ENCODE data around the gene DBH. TPM values are rescaled to one million over a fixed set of nuclear protein-coding genes. Genes with fewer than 3 reads are reported as not detected.

The DBH gene
- total RNA-seq, 4 donors from 2014 or later = not detected

DNA sequence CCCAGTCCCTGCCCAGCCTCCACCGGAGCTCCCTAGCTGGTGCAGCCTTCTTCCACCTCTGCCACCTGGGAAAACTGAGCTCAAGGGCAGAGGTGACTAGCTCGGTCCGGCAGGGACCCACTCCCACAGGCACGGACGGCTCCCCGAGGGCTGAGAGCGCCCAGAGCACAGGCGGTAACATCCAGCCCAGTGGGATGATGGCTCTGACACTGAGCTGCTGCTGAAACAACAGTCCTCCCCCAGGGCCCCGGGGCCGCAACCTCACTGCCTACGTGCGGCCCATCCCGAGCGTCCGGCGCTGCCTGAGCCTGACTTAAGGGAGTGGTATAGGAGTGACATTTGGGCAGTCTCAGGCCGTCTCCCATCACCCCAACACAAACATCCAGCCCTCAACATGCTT is 30.7 kb upstream of the DBH start:
- Histone ChIP-seq H3K4me1 (no peaks in the 10 kb centered on the region), H3K27ac (no peak overlapping the region), H3K4me3 (no peak overlapping the region), H3K27me3 (peaks cover 0 to 4% of the 10 kb centered on the region in 2 donors), H3K9me3 (no peaks in the 10 kb centered on the region), H3K36me3 (no peaks in the 10 kb centered on the region)
- DNase-seq = no peak
- no peak for TF ChIP-seq POLR2A (IDR thresholded peaks at IDR 0.05)
- TF ChIP-seq, protein P1, sequence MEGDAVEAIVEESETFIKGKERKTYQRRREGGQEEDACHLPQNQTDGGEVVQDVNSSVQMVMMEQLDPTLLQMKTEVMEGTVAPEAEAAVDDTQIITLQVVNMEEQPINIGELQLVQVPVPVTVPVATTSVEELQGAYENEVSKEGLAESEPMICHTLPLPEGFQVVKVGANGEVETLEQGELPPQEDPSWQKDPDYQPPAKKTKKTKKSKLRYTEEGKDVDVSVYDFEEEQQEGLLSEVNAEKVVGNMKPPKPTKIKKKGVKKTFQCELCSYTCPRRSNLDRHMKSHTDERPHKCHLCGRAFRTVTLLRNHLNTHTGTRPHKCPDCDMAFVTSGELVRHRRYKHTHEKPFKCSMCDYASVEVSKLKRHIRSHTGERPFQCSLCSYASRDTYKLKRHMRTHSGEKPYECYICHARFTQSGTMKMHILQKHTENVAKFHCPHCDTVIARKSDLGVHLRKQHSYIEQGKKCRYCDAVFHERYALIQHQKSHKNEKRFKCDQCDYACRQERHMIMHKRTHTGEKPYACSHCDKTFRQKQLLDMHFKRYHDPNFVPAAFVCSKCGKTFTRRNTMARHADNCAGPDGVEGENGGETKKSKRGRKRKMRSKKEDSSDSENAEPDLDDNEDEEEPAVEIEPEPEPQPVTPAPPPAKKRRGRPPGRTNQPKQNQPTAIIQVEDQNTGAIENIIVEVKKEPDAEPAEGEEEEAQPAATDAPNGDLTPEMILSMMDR (IDR thresholded peaks at IDR 0.05) = no peak

DNA sequence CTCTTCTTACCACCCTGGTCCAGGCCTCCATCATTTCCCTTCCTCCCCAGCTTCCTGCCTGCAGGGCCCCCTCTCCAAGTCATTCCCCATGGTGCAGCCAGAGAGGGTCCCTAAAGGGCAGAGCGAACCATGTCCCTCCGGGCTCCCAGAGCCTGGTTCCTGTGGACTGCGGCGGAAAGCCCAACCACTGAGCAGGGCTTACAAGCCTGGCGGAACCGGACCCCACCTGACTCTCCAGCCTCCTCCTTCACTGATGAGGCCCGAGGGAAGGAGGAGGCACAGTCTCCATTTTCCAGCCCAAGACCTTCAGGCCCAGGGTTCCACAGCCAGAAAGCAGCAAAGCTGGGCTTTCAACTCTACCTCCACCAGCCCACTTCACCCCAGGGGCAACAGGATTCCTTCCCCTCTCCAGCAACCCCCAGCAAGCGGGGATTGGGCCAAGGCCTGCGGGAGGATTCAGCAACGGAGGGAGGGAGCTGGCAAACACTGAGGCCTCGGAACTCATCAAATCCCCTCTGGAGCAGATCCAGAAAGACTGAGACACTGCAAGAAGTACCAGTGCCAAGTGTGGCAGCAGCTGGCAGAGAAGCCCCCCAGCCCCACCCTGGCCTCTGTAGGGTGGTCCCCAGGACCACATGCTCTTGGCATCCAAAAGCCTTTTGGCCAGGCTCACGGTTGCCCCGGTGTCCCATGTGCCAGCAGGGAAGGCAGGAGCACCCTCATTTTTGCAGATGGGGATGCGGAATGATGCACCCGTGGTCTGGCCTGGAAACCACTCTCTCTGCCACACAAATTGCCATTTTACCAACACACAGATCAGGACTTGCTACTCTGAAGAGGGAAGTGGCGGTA is 30.1 kb upstream of the DBH start:
- DNase-seq = no peak
- TF ChIP-seq, protein P1 (IDR thresholded peaks at IDR 0.05) = no peak
- no peak for TF ChIP-seq POLR2A (IDR thresholded peaks at IDR 0.05)
- Histone ChIP-seq H3K27me3 (peaks cover 0 to 4% of the 10 kb centered on the region in 2 donors), H3K9me3 (no peaks in the 10 kb centered on the region), H3K27ac (no peak overlapping the region), H3K4me3 (no peak overlapping the region), H3K36me3 (no peaks in the 10 kb centered on the region), H3K4me1 (no peaks in the 10 kb centered on the region)

- no peaks in the 10 kb centered on the region for H3K36me3 ChIP-seq
- H3K4me1 ChIP-seq = no peaks in the 10 kb centered on the region
- H3K27ac ChIP-seq = no peak overlapping the region
- H3K27me3 ChIP-seq = peaks cover 0 to 4% of the 10 kb centered on the region in 2 donors
- no peak overlapping the region for H3K4me3 ChIP-seq
- no peak for DNase-seq
- TF ChIP-seq, protein P1 (IDR thresholded peaks at IDR 0.05) = no peak
- no peak for TF ChIP-seq POLR2A (IDR thresholded peaks at IDR 0.05)
- H3K9me3 ChIP-seq = no peaks in the 10 kb centered on the region
These were observed 29.5 kb upstream of the DBH start for GRCh38 chr9:133606708-133607025.

DNA sequence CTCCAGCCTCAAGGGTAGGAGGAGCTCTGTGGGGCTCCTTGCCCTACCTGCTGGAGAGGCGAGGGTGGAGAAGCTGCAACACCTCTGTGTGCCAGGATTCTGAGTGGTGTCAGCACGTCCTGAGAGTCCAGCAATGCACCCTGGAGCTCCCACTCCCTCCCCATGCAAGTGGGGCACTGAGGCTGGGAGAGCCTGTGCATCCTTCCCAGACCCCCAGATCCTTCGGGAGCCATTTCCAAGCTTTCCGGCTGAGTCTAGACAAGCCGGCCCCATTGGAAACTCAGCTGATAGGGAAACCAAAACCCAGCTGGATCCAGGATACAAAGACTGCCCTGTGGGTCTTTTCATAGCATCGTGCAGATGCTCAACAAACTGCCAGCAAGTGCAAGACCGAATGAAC is 28.8 kb upstream of the DBH start:
- Histone ChIP-seq H3K36me3 (no peaks in the 10 kb centered on the region), H3K27me3 (peaks cover 0 to 4% of the 10 kb centered on the region in 2 donors), H3K27ac (no peak overlapping the region), H3K4me3 (no peak overlapping the region), H3K9me3 (no peaks in the 10 kb centered on the region), H3K4me1 (no peaks in the 10 kb centered on the region)
- TF ChIP-seq POLR2A (IDR thresholded peaks at IDR 0.05) = no peak
- TF ChIP-seq, protein P1 (IDR thresholded peaks at IDR 0.05) = no peak
- DNase-seq = no peak

- no peak for TF ChIP-seq POLR2A (IDR thresholded peaks at IDR 0.05)
- TF ChIP-seq, protein P1 (IDR thresholded peaks at IDR 0.05) = no peak
- Histone ChIP-seq H3K4me3 (no peak overlapping the region), H3K9me3 (no peaks in the 10 kb centered on the region), H3K4me1 (no peaks in the 10 kb centered on the region), H3K27me3 (peaks cover 0 to 4% of the 10 kb centered on the region in 2 donors), H3K36me3 (no peaks in the 10 kb centered on the region), H3K27ac (no peak overlapping the region)
- DNase-seq = no peak
These were observed 28.2 kb upstream of the DBH start for GRCh38 chr9:133607976-133608375.
